Measurements from ENCODE around the gene TMEM8B. TPM values are rescaled to one million over a fixed set of nuclear protein-coding genes. Genes with fewer than 3 reads are reported as not detected.

The TMEM8B gene
- polyA plus RNA-seq, 1 donor (not counting 4 experiments of a cell fraction or from before 2014, with no cell fraction given) = 1.3 TPM

GRCh38 chr9:35852267-35852815, 23.3 kb downstream of the TMEM8B start:
- peaks cover 14% of the 10 kb centered on the region for H3K27me3 ChIP-seq (ENCODE audit: control insufficient read depth, extremely low read depth, insufficient read depth, low read length)
- dilution Hi-C loops (cut with MboI; ENCODE audit: extremely low pct_ligation_motif_present, low sequenced_read_pairs) = no loop called here
- no peak overlapping the region for H3K4me2 ChIP-seq (ENCODE audit: control insufficient read depth, extremely low read depth, insufficient read depth, low read depth, low read length)
- peaks cover 0 to 1% of the 10 kb centered on the region in 2 experiments for H3K36me3 ChIP-seq (ENCODE audit: control insufficient read depth in 2 of 2, extremely low read depth in 1 of 2, insufficient read depth in 2 of 2, low read length in 2 of 2)
- TF ChIP-seq EZH2 (IDR thresholded peaks at IDR 0.05; ENCODE audit: low read length) = no peak
- TF ChIP-seq CTCF (optimal IDR thresholded peaks at IDR 0.05 in 1 of 3, IDR thresholded peaks at IDR 0.05 in 1 of 3, conservative IDR thresholded peaks at IDR 0.05 in 1 of 3; ENCODE audit: extremely low read depth in 1 of 3, insufficient read depth in 2 of 3, low read length in 3 of 3) = no peak
- DNase-seq (ENCODE audit: low read depth, low spot score) = no peak
- H4K20me1 ChIP-seq (ENCODE audit: control insufficient read depth, extremely low read depth, insufficient read depth, low read length) = no peaks in the 10 kb centered on the region
- no peaks in the 10 kb centered on the region for H3K9me1 ChIP-seq (ENCODE audit: control insufficient read depth, extremely low read depth, insufficient read depth, low read length)
- no peak overlapping the region for H3K4me3 ChIP-seq (ENCODE audit: control insufficient read depth in 2 of 3, extremely low read depth in 1 of 3, insufficient read depth in 2 of 3, low read depth in 1 of 3, low read length in 3 of 3)
- no peak overlapping the region for H3K27ac ChIP-seq (ENCODE audit: control insufficient read depth, insufficient read depth, low read length)
- H3K9ac ChIP-seq (ENCODE audit: control insufficient read depth, extremely low read depth, insufficient read depth, low read length) = no peak overlapping the region
- FAIRE-seq = no peak
- no peak overlapping the region for H2AFZ ChIP-seq (ENCODE audit: control insufficient read depth, low read length)
- no peaks in the 10 kb centered on the region for H3K9me3 ChIP-seq (ENCODE audit: control insufficient read depth, low read depth, low read length)
- H3K79me2 ChIP-seq (ENCODE audit: control insufficient read depth, insufficient read depth, low read length) = no peaks in the 10 kb centered on the region
- peaks cover 7% of the 10 kb centered on the region for H3K4me1 ChIP-seq (ENCODE audit: control insufficient read depth, extremely low read depth, insufficient read depth, low read length)

DNA sequence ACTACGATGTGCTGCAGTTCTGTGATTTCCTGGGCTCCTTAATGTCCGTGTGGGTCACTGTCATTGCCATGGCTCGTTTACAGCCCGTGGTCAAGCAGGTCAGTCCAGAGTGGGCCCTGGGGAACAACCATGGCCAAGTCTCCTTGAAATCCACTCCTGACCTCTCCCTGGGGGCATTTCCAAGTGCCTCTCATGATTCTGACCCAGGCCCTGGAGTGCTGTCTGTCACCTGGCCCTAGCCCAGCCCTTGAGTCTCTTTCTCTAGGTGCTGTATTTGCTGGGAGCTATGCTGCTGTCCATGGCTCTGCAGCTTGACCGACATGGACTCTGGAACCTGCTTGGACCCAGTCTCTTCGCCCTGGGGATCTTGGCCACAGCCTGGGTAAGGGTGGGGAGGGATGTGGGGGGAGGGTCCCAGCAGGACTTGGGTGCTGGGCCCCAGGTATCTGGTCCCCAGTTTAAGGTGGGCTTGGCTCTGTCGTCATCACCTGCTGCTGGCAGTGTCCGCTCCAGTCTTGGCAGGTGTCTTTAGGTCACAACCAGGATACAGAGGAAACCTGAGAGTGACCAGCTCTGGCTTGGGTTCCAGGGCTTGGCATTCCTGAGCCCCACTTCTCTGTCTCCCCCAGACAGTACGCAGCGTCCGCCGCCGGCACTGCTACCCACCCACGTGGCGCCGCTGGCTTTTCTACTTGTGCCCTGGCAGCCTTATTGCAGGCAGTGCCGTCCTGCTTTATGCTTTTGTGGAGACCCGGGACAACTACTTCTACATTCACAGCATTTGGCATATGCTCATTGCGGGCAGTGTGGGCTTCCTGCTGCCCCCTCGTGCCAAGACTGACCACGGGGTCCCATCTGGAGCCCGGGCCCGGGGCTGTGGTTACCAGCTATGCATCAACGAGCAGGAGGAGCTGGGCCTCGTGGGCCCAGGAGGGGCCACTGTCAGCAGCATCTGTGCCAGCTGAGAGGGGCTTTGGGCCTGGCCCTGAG, 24.1 kb downstream of the TMEM8B start:
- no peaks in the 10 kb centered on the region for H3K79me2 ChIP-seq (ENCODE audit: control insufficient read depth, insufficient read depth, low read length)
- H3K36me3 ChIP-seq (ENCODE audit: control insufficient read depth in 2 of 2, extremely low read depth in 1 of 2, insufficient read depth in 2 of 2, low read length in 2 of 2) = peaks cover 0 to 1% of the 10 kb centered on the region in 2 experiments
- peaks cover under 1% of the 10 kb centered on the region for H3K4me1 ChIP-seq (ENCODE audit: control insufficient read depth, extremely low read depth, insufficient read depth, low read length)
- no peak overlapping the region for H2AFZ ChIP-seq (ENCODE audit: control insufficient read depth, low read length)
- no peak overlapping the region for H3K27ac ChIP-seq (ENCODE audit: control insufficient read depth, insufficient read depth, low read length)
- no peaks in the 10 kb centered on the region for H4K20me1 ChIP-seq (ENCODE audit: control insufficient read depth, extremely low read depth, insufficient read depth, low read length)
- DNase-seq (ENCODE audit: low read depth, low spot score) = no peak
- no peaks in the 10 kb centered on the region for H3K9me3 ChIP-seq (ENCODE audit: control insufficient read depth, low read depth, low read length)
- FAIRE-seq = no peak
- TF ChIP-seq CTCF (optimal IDR thresholded peaks at IDR 0.05 in 1 of 3, IDR thresholded peaks at IDR 0.05 in 1 of 3, conservative IDR thresholded peaks at IDR 0.05 in 1 of 3; ENCODE audit: extremely low read depth in 1 of 3, insufficient read depth in 2 of 3, low read length in 3 of 3) (no peak), EZH2 (IDR thresholded peaks at IDR 0.05; ENCODE audit: low read length) (no peak)
- H3K27me3 ChIP-seq (ENCODE audit: control insufficient read depth, extremely low read depth, insufficient read depth, low read length) = peaks cover 14% of the 10 kb centered on the region
- H3K9me1 ChIP-seq (ENCODE audit: control insufficient read depth, extremely low read depth, insufficient read depth, low read length) = no peaks in the 10 kb centered on the region
- H3K4me3 ChIP-seq (ENCODE audit: control insufficient read depth in 2 of 3, extremely low read depth in 1 of 3, insufficient read depth in 2 of 3, low read depth in 1 of 3, low read length in 3 of 3) = no peak overlapping the region
- no peak overlapping the region for H3K9ac ChIP-seq (ENCODE audit: control insufficient read depth, extremely low read depth, insufficient read depth, low read length)
- dilution Hi-C loops (cut with MboI; ENCODE audit: extremely low pct_ligation_motif_present, low sequenced_read_pairs) = no loop called here
- no peak overlapping the region for H3K4me2 ChIP-seq (ENCODE audit: control insufficient read depth, extremely low read depth, insufficient read depth, low read depth, low read length)
